ENCODE measurements around the gene GABRD.

GABRD gene

DNA sequence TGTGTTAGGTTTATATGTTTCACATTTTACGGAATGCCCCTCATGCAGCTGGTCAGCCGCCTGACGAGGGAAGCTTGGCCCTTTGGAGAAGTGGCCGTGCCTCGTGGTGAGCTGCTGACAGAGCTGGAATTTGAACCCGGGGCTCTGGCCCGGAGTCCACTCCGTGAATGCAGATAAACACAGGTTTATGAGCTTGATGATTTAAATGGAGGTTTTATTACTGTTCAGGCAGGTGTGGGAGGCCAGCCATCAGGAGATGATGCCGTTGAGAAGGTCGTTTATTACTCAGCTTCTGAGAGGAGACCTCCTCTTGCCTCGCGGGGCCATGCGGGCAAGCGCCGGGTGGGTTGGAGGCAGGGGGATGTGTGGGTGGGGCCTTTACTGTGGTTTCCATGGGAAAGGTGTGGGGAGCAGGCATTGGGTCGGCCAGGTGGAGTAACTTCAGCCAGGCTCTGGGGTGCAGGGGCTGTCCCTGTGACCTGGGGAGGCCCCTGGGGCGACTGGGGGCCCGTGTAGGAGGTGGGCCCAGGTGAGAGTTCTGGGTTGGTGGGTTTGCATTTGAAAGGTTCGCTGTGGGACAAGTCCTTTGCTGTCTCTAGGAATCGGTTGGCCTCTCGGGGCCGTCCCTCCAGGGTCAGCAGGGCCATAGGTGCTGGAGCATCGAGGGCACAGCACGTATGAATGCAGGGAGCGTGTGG, 53.1 kb downstream of the GABRD start:
- TF ChIP-seq, protein P1, sequence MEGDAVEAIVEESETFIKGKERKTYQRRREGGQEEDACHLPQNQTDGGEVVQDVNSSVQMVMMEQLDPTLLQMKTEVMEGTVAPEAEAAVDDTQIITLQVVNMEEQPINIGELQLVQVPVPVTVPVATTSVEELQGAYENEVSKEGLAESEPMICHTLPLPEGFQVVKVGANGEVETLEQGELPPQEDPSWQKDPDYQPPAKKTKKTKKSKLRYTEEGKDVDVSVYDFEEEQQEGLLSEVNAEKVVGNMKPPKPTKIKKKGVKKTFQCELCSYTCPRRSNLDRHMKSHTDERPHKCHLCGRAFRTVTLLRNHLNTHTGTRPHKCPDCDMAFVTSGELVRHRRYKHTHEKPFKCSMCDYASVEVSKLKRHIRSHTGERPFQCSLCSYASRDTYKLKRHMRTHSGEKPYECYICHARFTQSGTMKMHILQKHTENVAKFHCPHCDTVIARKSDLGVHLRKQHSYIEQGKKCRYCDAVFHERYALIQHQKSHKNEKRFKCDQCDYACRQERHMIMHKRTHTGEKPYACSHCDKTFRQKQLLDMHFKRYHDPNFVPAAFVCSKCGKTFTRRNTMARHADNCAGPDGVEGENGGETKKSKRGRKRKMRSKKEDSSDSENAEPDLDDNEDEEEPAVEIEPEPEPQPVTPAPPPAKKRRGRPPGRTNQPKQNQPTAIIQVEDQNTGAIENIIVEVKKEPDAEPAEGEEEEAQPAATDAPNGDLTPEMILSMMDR (IDR thresholded peaks at IDR 0.05; ENCODE audit: borderline replicate concordance, control extremely low read depth, extremely low read depth, insufficient read depth, missing control alignments), result no peak

DNA sequence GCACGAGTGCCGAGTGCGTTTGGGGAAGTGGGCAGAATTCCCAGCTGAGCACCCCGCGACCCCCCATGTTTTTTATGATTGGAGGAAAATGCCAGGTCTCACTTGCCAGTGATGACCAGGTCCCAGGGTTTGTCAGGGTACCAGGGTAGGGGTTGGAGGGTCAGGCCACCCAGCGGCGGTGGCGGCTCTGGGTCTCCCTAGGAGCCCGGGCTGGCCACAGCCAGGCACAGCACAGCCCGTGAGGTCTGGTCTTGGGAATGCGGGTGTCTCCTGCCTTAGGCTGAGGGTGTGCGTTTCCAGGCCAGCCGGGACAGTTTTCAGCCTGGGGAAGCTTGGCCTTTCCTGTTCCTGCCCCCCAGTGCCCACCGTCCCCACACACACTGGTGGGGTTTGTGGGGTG, 53.7 kb downstream of the GABRD start:
- DNase-seq (ENCODE audit: low spot score), result no peak
- in situ Hi-C loops (cut with MboI; ENCODE audit: low sequenced_read_pairs, unreplicated experiment), result no loop called here
- TF ChIP-seq, protein P1 (IDR thresholded peaks at IDR 0.05; ENCODE audit: borderline replicate concordance, control extremely low read depth, extremely low read depth, insufficient read depth, missing control alignments), result no peak

More for the DNA sequence above, 53.1 kb downstream of the GABRD start:
- in situ Hi-C loops (cut with MboI; ENCODE audit: low sequenced_read_pairs, unreplicated experiment), result no loop called here
- no peak for DNase-seq (ENCODE audit: low spot score)

DNA sequence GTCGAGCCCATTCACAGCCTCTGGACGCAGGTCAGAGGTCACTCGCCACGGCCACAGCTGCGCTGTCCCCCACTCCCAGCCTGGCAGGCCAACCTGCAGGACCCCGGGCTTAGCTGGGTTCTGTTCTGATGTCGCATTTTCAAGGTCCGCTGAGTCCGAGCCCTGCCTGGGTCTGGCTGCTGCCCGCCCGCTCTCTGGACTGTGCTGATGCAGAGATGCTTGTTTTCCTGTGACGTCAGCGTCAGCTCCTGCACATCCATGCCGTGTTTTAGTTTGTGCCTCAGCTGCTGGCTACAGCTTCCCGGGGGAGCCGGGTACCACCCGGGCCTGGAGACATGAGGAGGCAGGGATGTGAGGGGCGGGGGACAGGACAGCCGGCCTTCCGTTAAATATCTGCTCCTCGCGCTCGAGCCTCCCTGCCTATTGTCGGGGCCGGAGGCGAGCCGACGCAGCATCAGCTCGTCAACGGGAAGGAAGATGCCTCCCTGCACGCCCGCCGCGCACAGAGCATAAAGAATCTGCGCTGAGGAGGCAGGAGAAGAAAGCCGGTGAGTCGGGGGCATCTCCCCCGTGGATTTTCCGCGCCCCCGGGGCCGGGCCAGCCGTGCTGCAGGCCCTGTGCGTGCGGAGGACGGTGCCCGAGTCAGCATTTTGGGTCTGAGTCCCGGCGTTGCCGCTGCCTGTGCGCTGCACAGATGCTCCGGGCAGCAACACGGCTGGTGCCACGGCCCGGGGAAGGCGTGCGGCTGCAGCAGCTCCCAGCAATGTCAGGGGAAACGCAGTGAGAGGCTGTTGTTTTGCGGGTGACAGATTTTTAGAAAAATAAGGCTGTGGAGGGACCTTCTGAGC, 54.5 kb downstream of the GABRD start:
- no peak for DNase-seq (ENCODE audit: low spot score)
- TF ChIP-seq, protein P1 (IDR thresholded peaks at IDR 0.05; ENCODE audit: borderline replicate concordance, control extremely low read depth, extremely low read depth, insufficient read depth, missing control alignments), result no peak

DNA sequence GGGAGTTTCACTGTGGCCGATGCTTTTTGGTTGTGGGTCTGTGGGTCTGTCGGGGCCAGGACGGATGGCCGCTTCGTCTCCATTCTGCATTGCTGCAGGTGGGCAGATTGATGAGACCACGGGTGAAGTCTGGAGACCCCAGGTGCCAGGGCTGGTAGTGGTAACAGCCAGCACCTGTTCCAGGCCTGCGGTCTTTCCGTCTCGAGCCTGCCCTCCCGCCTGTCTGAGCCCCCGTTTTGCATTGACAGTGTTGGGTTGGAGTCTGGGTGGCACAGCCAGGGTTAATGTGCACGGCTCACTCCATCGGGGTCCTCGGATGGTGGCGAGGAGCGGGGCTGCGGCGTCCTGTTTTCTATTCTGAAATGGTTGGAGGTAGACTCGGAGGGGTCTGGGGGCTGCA, 55.3 kb downstream of the GABRD start:
- in situ Hi-C loops (cut with MboI; ENCODE audit: low sequenced_read_pairs, unreplicated experiment), result no loop called here
- TF ChIP-seq, protein P1 (IDR thresholded peaks at IDR 0.05; ENCODE audit: borderline replicate concordance, control extremely low read depth, extremely low read depth, insufficient read depth, missing control alignments), result no peak
- DNase-seq (ENCODE audit: low spot score), result no peak

More for the DNA sequence above, 54.5 kb downstream of the GABRD start:
- in situ Hi-C loops (cut with MboI; ENCODE audit: low sequenced_read_pairs, unreplicated experiment), result no loop called here

DNA sequence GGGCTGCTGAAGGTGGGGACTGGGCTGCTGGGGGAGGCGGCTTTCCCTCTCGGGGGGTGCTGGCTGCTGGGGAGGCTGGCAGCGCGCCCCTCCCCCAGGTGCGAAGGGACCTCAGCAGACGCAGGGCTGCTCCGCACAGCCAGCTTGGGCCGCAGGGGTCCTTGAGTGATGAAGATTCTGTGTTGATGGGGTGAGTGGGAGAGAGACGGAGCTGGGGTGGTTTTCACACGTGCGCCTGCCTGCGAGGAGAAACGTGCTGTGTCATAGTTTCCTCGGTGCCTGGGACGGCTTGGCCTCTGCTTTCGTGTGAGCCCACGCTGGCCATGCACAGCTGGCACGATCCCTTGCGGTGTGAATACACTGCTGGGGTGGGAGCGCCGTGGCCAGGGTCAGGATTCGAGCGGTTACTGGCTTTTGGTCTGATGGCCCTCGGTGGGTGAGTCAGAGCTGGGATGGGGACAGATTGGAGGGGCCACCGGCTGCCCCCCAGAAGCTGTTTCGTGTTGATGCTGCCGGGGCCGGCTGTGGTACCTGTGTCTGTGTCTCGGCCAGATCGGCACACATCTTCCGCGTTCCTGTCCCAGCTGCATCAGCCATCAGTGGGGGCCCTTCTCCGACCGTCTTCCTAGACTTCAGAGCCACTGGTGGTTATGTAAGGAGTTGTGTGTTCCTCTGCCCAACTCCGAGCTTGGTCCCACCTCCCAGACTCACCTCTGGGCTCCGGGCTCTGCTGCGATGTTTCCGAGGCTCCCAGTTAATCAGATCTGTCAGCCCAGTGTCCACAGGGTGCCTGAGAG, 56.0 kb downstream of the GABRD start:
- no peak for DNase-seq (ENCODE audit: low spot score)
- TF ChIP-seq, protein P1 (IDR thresholded peaks at IDR 0.05; ENCODE audit: borderline replicate concordance, control extremely low read depth, extremely low read depth, insufficient read depth, missing control alignments), result no peak
- in situ Hi-C loops (cut with MboI; ENCODE audit: low sequenced_read_pairs, unreplicated experiment), result no loop called here

DNA sequence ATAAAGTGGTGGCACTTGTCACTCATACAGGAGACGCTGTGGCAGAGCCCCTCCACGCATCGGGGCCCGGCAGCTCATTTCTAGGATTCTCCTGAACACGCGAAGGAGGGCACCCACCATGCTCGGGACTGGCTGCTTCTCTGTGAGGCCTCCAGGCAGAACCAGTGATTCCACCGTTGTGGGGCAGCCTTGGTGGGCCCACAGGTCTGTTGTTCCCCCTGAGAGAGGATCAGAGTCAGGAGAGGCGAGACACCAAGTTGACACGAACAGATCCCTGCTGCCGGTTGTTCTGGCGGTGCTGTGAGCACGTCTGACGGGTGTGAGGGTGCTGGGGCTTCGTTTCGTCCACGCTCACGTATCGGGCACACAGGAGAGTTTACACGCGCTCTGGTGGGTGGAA, 57.7 kb downstream of the GABRD start:
- TF ChIP-seq, protein P1 (IDR thresholded peaks at IDR 0.05; ENCODE audit: borderline replicate concordance, control extremely low read depth, extremely low read depth, insufficient read depth, missing control alignments), result no peak
- no peak for DNase-seq (ENCODE audit: low spot score)
- in situ Hi-C loops (cut with MboI; ENCODE audit: low sequenced_read_pairs, unreplicated experiment), result no loop called here
